CD4-positive, alpha-beta T cell treated with Interleukin-21 for 1 hour (primary cell): ENCODE results near the gene RERE.
"Not testable (repeated sequence)": the region's sequence is repeated elsewhere in the genome, so short reads cannot be mapped to it uniquely, and the experiment has no call there.

ENCODE experiments used
- DNase-seq: peaks from one replicate; pipeline ENCODE4 v3.0.0-alpha.2; 2020

RERE gene

GRCh38 chr1:8598783-8599182 lies 218.7 kb downstream of the RERE start:
- no peak for DNase-seq

- no peak for DNase-seq
These were observed 219.2 kb downstream of the RERE start for GRCh38 chr1:8598060-8598724.

GRCh38 chr1:8597455-8597854 lies 220.0 kb downstream of the RERE start:
- DNase-seq, result no peak

- no peak for DNase-seq
These were observed 221.5 kb downstream of the RERE start for GRCh38 chr1:8595941-8596340.

- no peak for DNase-seq
These were observed 222.1 kb downstream of the RERE start for GRCh38 chr1:8595332-8595731.

GRCh38 chr1:8593292-8593691 lies 224.1 kb downstream of the RERE start:
- DNase-seq, result not testable (repeated sequence)

- DNase-seq, result no peak
These were observed 225.9 kb downstream of the RERE start for GRCh38 chr1:8591569-8591968.

- DNase-seq, result no peak
These were observed 226.6 kb downstream of the RERE start for GRCh38 chr1:8590721-8591351.

- DNase-seq, result no peak
These were observed 227.9 kb downstream of the RERE start for GRCh38 chr1:8589571-8589970.

GRCh38 chr1:8587784-8588183 lies 229.7 kb downstream of the RERE start:
- no peak for DNase-seq

GRCh38 chr1:8586438-8586837 lies 231.0 kb downstream of the RERE start:
- no peak for DNase-seq

- no peak for DNase-seq
These were observed 233.1 kb downstream of the RERE start for GRCh38 chr1:8584316-8584715.

- DNase-seq, result no peak
These were observed 234.4 kb downstream of the RERE start for GRCh38 chr1:8583031-8583430.

GRCh38 chr1:8580566-8580965 lies 236.9 kb downstream of the RERE start:
- DNase-seq, result no peak

GRCh38 chr1:8578936-8579335 lies 238.5 kb downstream of the RERE start:
- no peak for DNase-seq

GRCh38 chr1:8578132-8578877 lies 239.1 kb downstream of the RERE start:
- no peak for DNase-seq

GRCh38 chr1:8574985-8575384 lies 242.5 kb downstream of the RERE start:
- no peak for DNase-seq

- DNase-seq, result no peak
These were observed 245.3 kb downstream of the RERE start for GRCh38 chr1:8572106-8572505.

GRCh38 chr1:8571200-8571984 lies 246.0 kb downstream of the RERE start:
- no peak for DNase-seq

- DNase-seq, result no peak
These were observed 247.0 kb downstream of the RERE start for GRCh38 chr1:8570465-8570864.

- DNase-seq, result no peak
These were observed 248.2 kb downstream of the RERE start for GRCh38 chr1:8569242-8569641.

GRCh38 chr1:8568837-8569236 lies 248.6 kb downstream of the RERE start:
- DNase-seq, result no peak

- no peak for DNase-seq
These were observed 250.3 kb downstream of the RERE start for GRCh38 chr1:8567146-8567545.
